ENCODE measurements around the gene LRP11. TPM values are rescaled to one million over a fixed set of nuclear protein-coding genes. Genes with fewer than 3 reads are reported as not detected.
"Not testable (repeated sequence)": the region's sequence is repeated elsewhere in the genome, so short reads cannot be mapped to it uniquely, and the experiment has no call there.

The LRP11 gene
- total RNA-seq, 1 donor from 2014 or later: 3.5 TPM

GRCh38 chr6:149876241-149876933, 12.2 kb upstream of the LRP11 start:
- DNase-seq (ENCODE audit: low spot score): no peak
- Mint-ChIP-seq H3K27ac (no peak overlapping the region), H3K4me3 (no peak overlapping the region), H3K36me3 (ENCODE audit: low read depth) (no peaks in the 10 kb centered on the region), H3K4me1 (ENCODE audit: low read depth) (no peaks in the 10 kb centered on the region), H3K27me3 (ENCODE audit: insufficient read depth) (peaks cover 33% of the 10 kb centered on the region), H3K9me3 (peaks cover 8% of the 10 kb centered on the region)
- intact Hi-C loops (cut with micrococcal nuclease): no loop called here

DNA sequence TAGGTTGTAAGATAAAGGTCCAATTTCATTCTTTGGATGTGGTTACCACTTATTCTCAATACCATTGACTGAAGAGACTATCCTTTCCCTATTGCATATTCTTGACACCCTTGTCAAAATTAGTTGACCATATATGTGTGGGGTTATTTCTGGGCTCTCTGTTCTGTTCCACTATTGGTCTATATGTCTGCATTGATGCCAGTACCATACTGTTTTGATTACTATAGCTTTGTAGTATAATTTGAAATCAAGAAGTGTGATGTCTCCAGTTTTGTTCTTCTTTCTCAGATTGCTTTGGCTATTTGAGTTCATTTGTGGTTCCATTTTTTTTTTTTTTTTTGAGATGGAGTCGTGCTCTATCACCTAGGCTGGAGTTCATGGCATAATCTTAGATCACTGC, 8.1 kb upstream of the LRP11 start:
- Mint-ChIP-seq H3K9me3 (peaks cover 8% of the 10 kb centered on the region), H3K4me3 (no peak overlapping the region), H3K27me3 (ENCODE audit: insufficient read depth) (peaks cover 33% of the 10 kb centered on the region), H3K36me3 (ENCODE audit: low read depth) (no peaks in the 10 kb centered on the region), H3K4me1 (ENCODE audit: low read depth) (no peaks in the 10 kb centered on the region), H3K27ac (no peak overlapping the region)
- DNase-seq (ENCODE audit: low spot score): no peak
- intact Hi-C loops (cut with micrococcal nuclease): no loop called here

DNA sequence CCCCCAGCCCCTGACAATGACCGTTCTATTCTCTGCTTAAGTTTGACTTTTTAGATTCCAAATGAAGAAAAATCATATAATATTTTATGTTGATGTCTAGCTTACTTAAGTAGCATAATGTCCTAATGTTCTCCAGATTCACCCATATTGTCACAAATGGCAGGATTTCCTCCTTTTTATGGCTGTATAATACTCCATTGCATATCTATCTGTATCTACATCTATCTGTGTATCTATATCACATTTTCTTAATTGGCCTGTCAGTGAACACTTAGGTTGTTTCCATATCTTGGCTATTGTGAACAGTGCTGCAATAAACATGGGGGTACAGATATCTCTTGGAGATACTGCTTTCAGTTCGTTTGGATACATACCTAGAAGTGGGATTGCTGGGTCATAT, 7.0 kb upstream of the LRP11 start:
- no peak for DNase-seq (ENCODE audit: low spot score)
- H3K36me3 Mint-ChIP-seq (ENCODE audit: low read depth): no peaks in the 10 kb centered on the region
- H3K27me3 Mint-ChIP-seq (ENCODE audit: insufficient read depth): peaks cover 27% of the 10 kb centered on the region
- H3K27ac Mint-ChIP-seq: no peak overlapping the region
- intact Hi-C loops (cut with micrococcal nuclease): no loop called here
- no peaks in the 10 kb centered on the region for H3K4me1 Mint-ChIP-seq (ENCODE audit: low read depth)
- H3K4me3 Mint-ChIP-seq: no peak overlapping the region
- H3K9me3 Mint-ChIP-seq: peaks cover 8% of the 10 kb centered on the region

- no peaks in the 10 kb centered on the region for H3K36me3 Mint-ChIP-seq (ENCODE audit: low read depth)
- peaks cover 35% of the 10 kb centered on the region for H3K27me3 Mint-ChIP-seq (ENCODE audit: insufficient read depth)
- H3K4me3 Mint-ChIP-seq: no peak overlapping the region
- no peak overlapping the region for H3K27ac Mint-ChIP-seq
- DNase-seq (ENCODE audit: low spot score): no peak
- intact Hi-C loops (cut with micrococcal nuclease): no loop called here
- peaks cover 8% of the 10 kb centered on the region for H3K4me1 Mint-ChIP-seq (ENCODE audit: low read depth)
- peaks cover 8% of the 10 kb centered on the region for H3K9me3 Mint-ChIP-seq
These were observed 5.2 kb upstream of the LRP11 start for GRCh38 chr6:149869275-149869892.

- intact Hi-C loops (cut with micrococcal nuclease): no loop called here
- H3K4me1 Mint-ChIP-seq (ENCODE audit: low read depth): peaks cover 10% of the 10 kb centered on the region
These were observed 3.9 kb upstream of the LRP11 start for GRCh38 chr6:149867876-149868640.

GRCh38 chr6:149864578-149865535, 698 bp upstream of the LRP11 start:
- intact Hi-C loops (cut with micrococcal nuclease): loop anchor here (1.0 to 2.0 kb wide), 9 partner anchors 25 to 318 kb away; partner anchors contain the start of genes GINM1, KATNA1, NUP43 and PPIL4
- peak; percentile 21 for DNase-seq (ENCODE audit: low spot score)
- H3K4me1 Mint-ChIP-seq (ENCODE audit: low read depth): peaks cover 35% of the 10 kb centered on the region
- H3K27me3 Mint-ChIP-seq (ENCODE audit: insufficient read depth): peaks cover 25% of the 10 kb centered on the region
- no peaks in the 10 kb centered on the region for H3K36me3 Mint-ChIP-seq (ENCODE audit: low read depth)
- no peaks in the 10 kb centered on the region for H3K9me3 Mint-ChIP-seq
- H3K27ac Mint-ChIP-seq: no peak overlapping the region
- H3K4me3 Mint-ChIP-seq: peak overlapping the region; percentile 67

More at GRCh38 chr6:149867876-149868640, 3.9 kb upstream of the LRP11 start:
- Mint-ChIP-seq H3K4me3 (no peak overlapping the region), H3K36me3 (ENCODE audit: low read depth) (no peaks in the 10 kb centered on the region), H3K27me3 (ENCODE audit: insufficient read depth) (peaks cover 24% of the 10 kb centered on the region), H3K27ac (no peak overlapping the region), H3K9me3 (peaks cover 8% of the 10 kb centered on the region)
- DNase-seq (ENCODE audit: low spot score): no peak

GRCh38 chr6:149862922-149863697, 1.0 kb downstream of the LRP11 start:
- Mint-ChIP-seq H3K9me3 (no peaks in the 10 kb centered on the region), H3K4me1 (ENCODE audit: low read depth) (peaks cover 35% of the 10 kb centered on the region)
- intact Hi-C loops (cut with micrococcal nuclease): no loop called here

GRCh38 chr6:149862424-149862738, 1.8 kb downstream of the LRP11 start:
- intact Hi-C loops (cut with micrococcal nuclease); H3K36me3 Mint-ChIP-seq (ENCODE audit: low read depth); H3K27ac Mint-ChIP-seq; DNase-seq (ENCODE audit: low spot score); H3K9me3 Mint-ChIP-seq: not testable (repeated sequence)
- Mint-ChIP-seq H3K4me1 (ENCODE audit: low read depth) (peaks cover 35% of the 10 kb centered on the region), H3K4me3 (peak overlapping the region; percentile 80), H3K27me3 (ENCODE audit: insufficient read depth) (peaks cover 26% of the 10 kb centered on the region)

More at GRCh38 chr6:149862922-149863697, 1.0 kb downstream of the LRP11 start:
- DNase-seq (ENCODE audit: low spot score): peak; percentile 31
- Mint-ChIP-seq H3K27ac (peak overlapping the region; percentile 18), H3K36me3 (ENCODE audit: low read depth) (no peaks in the 10 kb centered on the region), H3K27me3 (ENCODE audit: insufficient read depth) (peaks cover 22% of the 10 kb centered on the region), H3K4me3 (peak overlapping the region; percentile 80)

GRCh38 chr6:149861603-149862423, 2.3 kb downstream of the LRP11 start:
- no peaks in the 10 kb centered on the region for H3K36me3 Mint-ChIP-seq (ENCODE audit: low read depth)
- peaks cover 29% of the 10 kb centered on the region for H3K27me3 Mint-ChIP-seq (ENCODE audit: insufficient read depth)
- no peaks in the 10 kb centered on the region for H3K9me3 Mint-ChIP-seq
- no peak for DNase-seq (ENCODE audit: low spot score)
- intact Hi-C loops (cut with micrococcal nuclease): no loop called here
- peaks cover 35% of the 10 kb centered on the region for H3K4me1 Mint-ChIP-seq (ENCODE audit: low read depth)
- no peak overlapping the region for H3K27ac Mint-ChIP-seq
- peak overlapping the region; percentile 57 for H3K4me3 Mint-ChIP-seq

GRCh38 chr6:149860834-149861602, 3.1 kb downstream of the LRP11 start:
- H3K27ac Mint-ChIP-seq: no peak overlapping the region
- peaks cover 35% of the 10 kb centered on the region for H3K4me1 Mint-ChIP-seq (ENCODE audit: low read depth)
- peaks cover 29% of the 10 kb centered on the region for H3K27me3 Mint-ChIP-seq (ENCODE audit: insufficient read depth)
- H3K36me3 Mint-ChIP-seq (ENCODE audit: low read depth): no peaks in the 10 kb centered on the region
- no peaks in the 10 kb centered on the region for H3K9me3 Mint-ChIP-seq
- peak overlapping the region; percentile 43 for H3K4me3 Mint-ChIP-seq
- intact Hi-C loops (cut with micrococcal nuclease): no loop called here
- DNase-seq (ENCODE audit: low spot score): no peak

DNA sequence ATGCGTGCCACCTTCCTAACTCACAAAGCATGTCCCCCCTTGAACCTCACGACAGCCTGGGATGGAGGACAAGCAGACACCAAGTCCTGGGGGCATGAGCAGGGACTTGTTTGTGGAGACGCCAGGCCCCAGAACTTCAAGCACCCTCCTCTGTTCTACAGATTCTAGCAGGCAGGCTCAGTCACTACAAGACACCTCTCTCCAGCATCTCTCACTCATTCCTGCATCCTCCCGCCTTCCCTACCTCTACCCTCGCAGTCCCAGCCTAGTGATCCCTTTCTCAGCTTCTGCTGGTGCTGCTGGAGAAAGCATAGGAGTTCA, 3.7 kb downstream of the LRP11 start:
- intact Hi-C loops (cut with micrococcal nuclease): no loop called here
- peaks cover 36% of the 10 kb centered on the region for H3K4me1 Mint-ChIP-seq (ENCODE audit: low read depth)

More for the DNA sequence above, 3.7 kb downstream of the LRP11 start:
- H3K36me3 Mint-ChIP-seq (ENCODE audit: low read depth): no peaks in the 10 kb centered on the region
- no peak overlapping the region for H3K4me3 Mint-ChIP-seq
- peaks cover 27% of the 10 kb centered on the region for H3K27me3 Mint-ChIP-seq (ENCODE audit: insufficient read depth)
- no peak overlapping the region for H3K27ac Mint-ChIP-seq
- H3K9me3 Mint-ChIP-seq: no peaks in the 10 kb centered on the region
- DNase-seq (ENCODE audit: low spot score): no peak
